PFSK-1 (cell line): ENCODE data around the gene KRT12.

Source experiments
- POLR2AphosphoS5 ChIP-seq: IDR thresholded peaks from 2 replicates; pipeline ENCODE4 v1.6.1; 2012; ENCODE audit warnings: low read depth, mild to moderate bottlenecking, control low read depth, low read length, moderate library complexity
- SIN3A ChIP-seq: IDR thresholded peaks from 2 replicates; pipeline ENCODE4 v1.6.1; 2012; ENCODE audit warnings: mild to moderate bottlenecking, low read length, moderate library complexity, borderline replicate concordance; ENCODE audit not compliant: insufficient read depth
- TAF1 ChIP-seq: IDR thresholded peaks from 2 replicates; pipeline ENCODE4 v1.6.1; 2012; ENCODE audit warnings: low read length, control low read depth, borderline replicate concordance; ENCODE audit not compliant: insufficient read depth
- TF ChIP-seq, protein P1 (sequence below), 2 experiments: IDR thresholded peaks; 2 replicates each; pipeline versions ENCODE4 v1.6.1 to v1.8.0; 2011 to 2012; ENCODE audit warnings: low read depth in 2 of 2, low read length in 2 of 2, control low read depth in 1 of 2, inconsistent platforms in 1 of 2, mild to moderate bottlenecking in 1 of 2, moderate library complexity in 1 of 2; ENCODE audit not compliant: insufficient read depth in 1 of 2

DNA sequence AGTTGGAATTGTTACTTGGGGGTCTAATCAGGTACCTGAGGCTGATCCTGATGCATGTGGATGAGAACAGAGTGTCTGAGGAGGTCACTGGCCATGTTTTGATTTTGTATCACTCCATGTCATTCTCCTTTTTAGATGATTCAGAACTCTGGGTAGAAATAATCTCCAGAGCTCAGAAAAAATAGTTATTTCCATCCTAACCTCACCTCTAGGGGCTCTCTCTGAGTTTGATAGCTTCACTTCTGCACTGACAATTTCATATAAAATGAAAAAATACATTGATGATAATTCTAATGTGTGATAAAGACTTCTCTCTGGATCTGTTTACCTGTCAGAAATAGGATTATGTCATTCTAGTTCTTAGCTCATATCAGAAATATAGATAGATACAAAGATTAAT is 6.2 kb upstream of the KRT12 start:
- TF ChIP-seq POLR2AphosphoS5 (no peak), SIN3A (no peak), TAF1 (no peak)
- TF ChIP-seq, protein P1, sequence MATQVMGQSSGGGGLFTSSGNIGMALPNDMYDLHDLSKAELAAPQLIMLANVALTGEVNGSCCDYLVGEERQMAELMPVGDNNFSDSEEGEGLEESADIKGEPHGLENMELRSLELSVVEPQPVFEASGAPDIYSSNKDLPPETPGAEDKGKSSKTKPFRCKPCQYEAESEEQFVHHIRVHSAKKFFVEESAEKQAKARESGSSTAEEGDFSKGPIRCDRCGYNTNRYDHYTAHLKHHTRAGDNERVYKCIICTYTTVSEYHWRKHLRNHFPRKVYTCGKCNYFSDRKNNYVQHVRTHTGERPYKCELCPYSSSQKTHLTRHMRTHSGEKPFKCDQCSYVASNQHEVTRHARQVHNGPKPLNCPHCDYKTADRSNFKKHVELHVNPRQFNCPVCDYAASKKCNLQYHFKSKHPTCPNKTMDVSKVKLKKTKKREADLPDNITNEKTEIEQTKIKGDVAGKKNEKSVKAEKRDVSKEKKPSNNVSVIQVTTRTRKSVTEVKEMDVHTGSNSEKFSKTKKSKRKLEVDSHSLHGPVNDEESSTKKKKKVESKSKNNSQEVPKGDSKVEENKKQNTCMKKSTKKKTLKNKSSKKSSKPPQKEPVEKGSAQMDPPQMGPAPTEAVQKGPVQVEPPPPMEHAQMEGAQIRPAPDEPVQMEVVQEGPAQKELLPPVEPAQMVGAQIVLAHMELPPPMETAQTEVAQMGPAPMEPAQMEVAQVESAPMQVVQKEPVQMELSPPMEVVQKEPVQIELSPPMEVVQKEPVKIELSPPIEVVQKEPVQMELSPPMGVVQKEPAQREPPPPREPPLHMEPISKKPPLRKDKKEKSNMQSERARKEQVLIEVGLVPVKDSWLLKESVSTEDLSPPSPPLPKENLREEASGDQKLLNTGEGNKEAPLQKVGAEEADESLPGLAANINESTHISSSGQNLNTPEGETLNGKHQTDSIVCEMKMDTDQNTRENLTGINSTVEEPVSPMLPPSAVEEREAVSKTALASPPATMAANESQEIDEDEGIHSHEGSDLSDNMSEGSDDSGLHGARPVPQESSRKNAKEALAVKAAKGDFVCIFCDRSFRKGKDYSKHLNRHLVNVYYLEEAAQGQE (IDR thresholded peaks at IDR 0.05; ENCODE audit: insufficient read depth in 1 of 2, low read depth in 2 of 2, low read length in 2 of 2) = no peak
